ENCODE data around the gene DPH7. TPM values are rescaled to one million over a fixed set of nuclear protein-coding genes. Genes with fewer than 3 reads are reported as not detected.

The DPH7 gene
- total RNA-seq, 1 experiment from 2014 or later: 43.9 TPM

- Mint-ChIP-seq H3K4me1 (peaks cover 16% of the 10 kb centered on the region), H3K27me3 (ENCODE audit: low read depth) (peaks cover 28% of the 10 kb centered on the region), H3K27ac (no peak within 1 kb of the TSS), H3K36me3 (no peaks in the 10 kb centered on the region), H3K9me3 (no peaks in the 10 kb centered on the region), H3K4me3 (peak within 1 kb of the TSS; percentile 72)
- peak; percentile 86 for ATAC-seq
- peak; percentile 87 for DNase-seq (ENCODE audit: low spot score)
- ChIA-PET POLR2A (interaction anchor here (1.2 to 1.5 kb wide), 2 partner anchors 13 to 14 kb away, joined by 5 to 15 read pairs; partner anchors contain the start of genes EHMT1 and ZMYND19), CTCF (interaction anchor here (0.6 to 1.9 kb wide), 11 partner anchors 9 to 183 kb away, joined by 3 to 11 read pairs (median 5); partner anchors contain the start of genes EHMT1, EXD3, MRPL41 and ZMYND19)
- TF ChIP-seq ZBTB21 (CRISPR knock-in tag; IDR thresholded peaks at IDR 0.05; ENCODE audit: borderline replicate concordance) (0 out of 2 replicates have a peak, but pooled peaks have one; percentile 10), SP1 (CRISPR knock-in tag; conservative IDR thresholded peaks at IDR 0.05) (peak; percentile 66), GABPB1 (CRISPR knock-in tag; IDR thresholded peaks at IDR 0.05) (peak; percentile 28; the same call in 1 of the 2 replicates), PRDM15 (CRISPR knock-in tag; IDR thresholded peaks at IDR 0.05) (no peak), ZNF671 (CRISPR knock-in tag; IDR thresholded peaks at IDR 0.05) (no peak), ZBTB43 (CRISPR knock-in tag; IDR thresholded peaks at IDR 0.05) (no peak), OVOL2 (CRISPR knock-in tag; IDR thresholded peaks at IDR 0.05; ENCODE audit: borderline replicate concordance) (no peak), ATF3 (CRISPR knock-in tag; conservative IDR thresholded peaks at IDR 0.05) (no peak), IRF2 (CRISPR knock-in tag; IDR thresholded peaks at IDR 0.05; ENCODE audit: borderline replicate concordance, low read depth) (no peak), NR2C2 (CRISPR knock-in tag; IDR thresholded peaks at IDR 0.05) (no peak), MAX (CRISPR knock-in tag; IDR thresholded peaks at IDR 0.05) (no peak), ATF1 (CRISPR knock-in tag; IDR thresholded peaks at IDR 0.05) (no peak), CREB1 (CRISPR knock-in tag; IDR thresholded peaks at IDR 0.05) (no peak), RORB (CRISPR knock-in tag; IDR thresholded peaks at IDR 0.05) (no peak), IRF1 (CRISPR knock-in tag; IDR thresholded peaks at IDR 0.05) (no peak), HMGA2 (CRISPR knock-in tag; IDR thresholded peaks at IDR 0.05) (no peak), EMX1 (CRISPR knock-in tag; IDR thresholded peaks at IDR 0.05) (no peak), ZNF425 (CRISPR knock-in tag; conservative IDR thresholded peaks at IDR 0.05) (no peak), HMGXB4 (CRISPR knock-in tag; IDR thresholded peaks at IDR 0.05) (0 out of 2 replicates have a peak, but pooled peaks have one; percentile 25), AFF4 (CRISPR knock-in tag; IDR thresholded peaks at IDR 0.05; ENCODE audit: borderline replicate concordance) (no peak), ZNF219 (CRISPR knock-in tag; IDR thresholded peaks at IDR 0.05; ENCODE audit: borderline replicate concordance) (no peak)
Measured at GRCh38 chr9:137605121-137606004, 26.6 kb upstream of the DPH7 start, which contains the start of gene ARRDC1. ARRDC1 (plus strand) TSS chr9:137605686; CDS start chr9:137605718, 32 bp downstream.
